Measurements from ENCODE around the gene ERLIN1.

ERLIN1 gene

GRCh38 chr10:100163704-100164621 lies 21.9 kb downstream of the ERLIN1 start:
- H3K4me3 ChIP-seq (replicated peaks in 1 of 2; ENCODE audit: low read depth in 2 of 2, low read length in 2 of 2) = no peak overlapping the region
- DNase-seq (ENCODE audit: low read depth in 2 of 2) = peak; percentile 17 to 55
- TF ChIP-seq CTCF (IDR thresholded peaks at IDR 0.05; ENCODE audit: low read depth, low read length) = no peak

GRCh38 chr10:100162696-100163095 lies 23.1 kb downstream of the ERLIN1 start:
- DNase-seq (ENCODE audit: low read depth in 2 of 2) = no peak
- no peak overlapping the region for H3K4me3 ChIP-seq (replicated peaks in 1 of 2; ENCODE audit: low read depth in 2 of 2, low read length in 2 of 2)
- no peak for TF ChIP-seq CTCF (IDR thresholded peaks at IDR 0.05; ENCODE audit: low read depth, low read length)

- no peak for TF ChIP-seq CTCF (IDR thresholded peaks at IDR 0.05; ENCODE audit: low read depth, low read length)
- H3K4me3 ChIP-seq (replicated peaks in 1 of 2; ENCODE audit: low read depth in 2 of 2, low read length in 2 of 2) = no peak overlapping the region
- DNase-seq (ENCODE audit: low read depth in 2 of 2) = no peak
These were observed 27.6 kb downstream of the ERLIN1 start for GRCh38 chr10:100158044-100158805.

- no peak overlapping the region for H3K4me3 ChIP-seq (replicated peaks in 1 of 2; ENCODE audit: low read depth in 2 of 2, low read length in 2 of 2)
- DNase-seq (ENCODE audit: low read depth in 2 of 2) = no peak
- TF ChIP-seq CTCF (IDR thresholded peaks at IDR 0.05; ENCODE audit: low read depth, low read length) = no peak
These were observed 28.7 kb downstream of the ERLIN1 start for GRCh38 chr10:100157156-100157555.

- H3K4me3 ChIP-seq (replicated peaks in 1 of 2; ENCODE audit: low read depth in 2 of 2, low read length in 2 of 2) = no peak overlapping the region
- no peak for TF ChIP-seq CTCF (IDR thresholded peaks at IDR 0.05; ENCODE audit: low read depth, low read length)
- no peak for DNase-seq (ENCODE audit: low read depth in 2 of 2)
These were observed 29.9 kb downstream of the ERLIN1 start for GRCh38 chr10:100155936-100156335.

- TF ChIP-seq CTCF (IDR thresholded peaks at IDR 0.05; ENCODE audit: low read depth, low read length) = no peak
- DNase-seq (ENCODE audit: low read depth in 2 of 2) = no peak
- H3K4me3 ChIP-seq (replicated peaks in 1 of 2; ENCODE audit: low read depth in 2 of 2, low read length in 2 of 2) = no peak overlapping the region
These were observed 31.2 kb downstream of the ERLIN1 start for GRCh38 chr10:100154666-100155065.

Measured in cardiac fibroblast (primary cell).